HepG2 (cell line): Measurements from ENCODE around the gene MUL1. TPM values are rescaled to one million over a fixed set of nuclear protein-coding genes. Genes with fewer than 3 reads are reported as not detected.

ENCODE experiments used
- EEA1 ChIP-seq: sonication (generic); formaldehyde crosslinking; IDR thresholded peaks from 2 replicates; pipeline ENCODE4 v1.5.1; 2020; ENCODE audit warnings: mild to moderate bottlenecking, missing genetic modification reagents, borderline replicate concordance
- FOXP1 ChIP-seq, 2 experiments: fragments of 450-650 bp in 1 of 2; IDR thresholded peaks; 2 replicates each; pipeline ENCODE4 v1.6.1; 2017 to 2018; ENCODE audit warnings: antibody characterized with exemption in 1 of 2
- GMEB1 ChIP-seq: sonication (generic); formaldehyde crosslinking; IDR thresholded peaks from 2 replicates; pipeline ENCODE4 v1.5.1; 2020; ENCODE audit warnings: missing genetic modification reagents, mild to moderate bottlenecking, borderline replicate concordance
- JARID2 ChIP-seq: sonication (generic); formaldehyde crosslinking; IDR thresholded peaks from 2 replicates; pipeline ENCODE4 v1.8.1; 2023; ENCODE audit warnings: missing genetic modification reagents, inconsistent platforms; ENCODE audit not compliant: insufficient replicate concordance
- NR0B2 ChIP-seq: sonication (generic); formaldehyde crosslinking; IDR thresholded peaks from 2 replicates; pipeline ENCODE4 v1.4.0; 2020; ENCODE audit warnings: mild to moderate bottlenecking, missing genetic modification reagents
- NR1H2 ChIP-seq: sonication (generic); formaldehyde crosslinking; IDR thresholded peaks from 2 replicates; pipeline ENCODE4 v1.8.1; 2022; ENCODE audit warnings: low read depth, missing genetic modification reagents, borderline replicate concordance
- PAXIP1 ChIP-seq: sonication (generic); formaldehyde crosslinking; conservative IDR thresholded peaks from 2 replicates; pipeline ENCODE4 v1.4.0; 2020; ENCODE audit warnings: mild to moderate bottlenecking, missing genetic modification reagents, moderate library complexity
- RBM39 ChIP-seq: fragments of 200-400 bp; formaldehyde crosslinking; IDR thresholded peaks from one replicate; pipeline ENCODE4 v1.6.1; 2018; ENCODE audit warnings: antibody characterized with exemption, mild to moderate bottlenecking, low read depth, low read length; ENCODE audit not compliant: poor library complexity, severe bottlenecking
- STAG1 ChIP-seq: sonication (generic); formaldehyde crosslinking; IDR thresholded peaks from 2 replicates; pipeline ENCODE4 v1.4.0; 2020; ENCODE audit warnings: missing genetic modification reagents
- U2AF1 ChIP-seq: fragments of 200-400 bp; formaldehyde crosslinking; optimal IDR thresholded peaks from 2 replicates; pipeline ENCODE3; 2017; ENCODE audit warnings: mild to moderate bottlenecking, low read depth, low read length
- ZHX1 ChIP-seq: sonication (generic); formaldehyde crosslinking; IDR thresholded peaks from 2 replicates; pipeline ENCODE4 v1.8.1; 2022; ENCODE audit warnings: low read depth, mild to moderate bottlenecking, missing genetic modification reagents
- ZNF256 ChIP-seq: sonication (generic); formaldehyde crosslinking; conservative IDR thresholded peaks from 2 replicates; pipeline ENCODE4 v1.4.0; 2020; ENCODE audit warnings: missing genetic modification reagents
- ZNF556 ChIP-seq: sonication (generic); formaldehyde crosslinking; IDR thresholded peaks from 2 replicates; pipeline ENCODE4 v1.4.0; 2020; ENCODE audit warnings: mild to moderate bottlenecking, missing genetic modification reagents, borderline replicate concordance
- ZNF775 ChIP-seq: sonication (generic); formaldehyde crosslinking; IDR thresholded peaks from 2 replicates; pipeline ENCODE4 v1.4.0; 2020; ENCODE audit warnings: missing genetic modification reagents, mild to moderate bottlenecking, moderate library complexity, borderline replicate concordance
- ZNF800 ChIP-seq: sonication (generic); formaldehyde crosslinking; IDR thresholded peaks from 2 replicates; pipeline ENCODE4 v1.4.0; 2020; ENCODE audit warnings: missing genetic modification reagents
- polyA plus RNA-seq, 8 experiments: library from polyadenylated mRNA; depleted of rRNA in 3 of 8; stranded (reverse) in 7 of 8; unstranded in 1 of 8; fragments of >200 nt; fragmentation: Illumina TruSeq in 4 of 8; extraction: Trizol in 4 of 8; gene quantifications; 2 replicates each; pipeline versions ENCODE4 v1.2.1 to v1.2.3, GENCODE V29; 2011 to 2016; ENCODE audit warnings: low read depth in 4 of 8, missing spikeins in 1 of 8, mixed read lengths in 1 of 8; ENCODE audit not compliant: insufficient read depth in 1 of 8
- total RNA-seq, 5 experiments: library from RNA; depleted of rRNA; stranded (reverse); fragments of >200 nt; fragmentation: Illumina TruSeq; extraction: Trizol; gene quantifications; 2 replicates each; pipeline ENCODE4 v1.2.3, GENCODE V29; 2016; ENCODE audit warnings: low read depth in 1 of 5

MUL1 gene
- total and polyA plus RNA-seq, 2 of the 13 experiments (the other 11 are each of a cell fraction or from before 2014, with no cell fraction given) = 21.5 to 26.5 TPM

GRCh38 chr1:20476265-20477038 is 31.5 kb downstream of the MUL1 start (continued):
- peak; percentile 50; the same call in 1 of the 2 replicates for TF ChIP-seq NR0B2 (CRISPR knock-in tag)
- no peak for TF ChIP-seq RBM39
- peak; percentile 100 for TF ChIP-seq PAXIP1
- TF ChIP-seq GMEB1 = peak; percentile 50; the same call in 1 of the 2 replicates
- no peak for TF ChIP-seq ZNF256
- no peak for TF ChIP-seq ZNF800 (CRISPR knock-in tag)
- no peak for TF ChIP-seq ZNF775 (CRISPR knock-in tag)
- no peak for TF ChIP-seq ZHX1 (CRISPR knock-in tag)
- no peak for TF ChIP-seq EEA1 (CRISPR knock-in tag)
- TF ChIP-seq JARID2 (CRISPR knock-in tag) = no peak
- TF ChIP-seq ZNF556 (CRISPR knock-in tag) = no peak
- TF ChIP-seq STAG1 = peak; percentile 14; the same call in 1 of the 2 replicates
- TF ChIP-seq NR1H2 = no peak
- peak; percentile 85 for TF ChIP-seq U2AF1
- no peak for TF ChIP-seq FOXP1 (IDR thresholded peaks at IDR 0.05)
- peak; percentile 50 for TF ChIP-seq FOXP1 (CRISPR knock-in tag; IDR thresholded peaks at IDR 0.05)
